ENCODE measurements around the gene FUZ.

The FUZ gene

GRCh38 chr19:49803529-49803856 is 9.6 kb downstream of the FUZ start:
- Histone ChIP-seq H3K36me3 (ENCODE audit: insufficient read depth, insufficient read length, low read length) (peaks cover 83% of the 10 kb centered on the region), H3K9me3 (ENCODE audit: insufficient read depth, low read length) (no peaks in the 10 kb centered on the region), H3K4me3 (ENCODE audit: insufficient read length, low read depth) (no peak overlapping the region), H3K9ac (ENCODE audit: insufficient read length, low read depth) (no peak overlapping the region), H3K4me1 (ENCODE audit: insufficient read depth, insufficient read length) (peaks cover 9% of the 10 kb centered on the region), H3K27me3 (ENCODE audit: insufficient read depth, insufficient read length) (no peaks in the 10 kb centered on the region)
- no peak for DNase-seq (ENCODE audit: low read depth, low spot score)
- TF ChIP-seq YY1 (IDR thresholded peaks at IDR 0.05; ENCODE audit: insufficient read depth, insufficient read length) (no peak), SUZ12 (IDR thresholded peaks at IDR 0.05; ENCODE audit: extremely low read depth, insufficient read depth, insufficient read length) (no peak), ZNF274 (IDR thresholded peaks at IDR 0.05; ENCODE audit: low read depth, low read length) (no peak)

- H3K36me3 ChIP-seq (ENCODE audit: insufficient read depth, insufficient read length, low read length), result peaks cover 84% of the 10 kb centered on the region
- TF ChIP-seq ZNF274 (IDR thresholded peaks at IDR 0.05; ENCODE audit: low read depth, low read length), result no peak
- no peak for TF ChIP-seq YY1 (IDR thresholded peaks at IDR 0.05; ENCODE audit: insufficient read depth, insufficient read length)
- TF ChIP-seq SUZ12 (IDR thresholded peaks at IDR 0.05; ENCODE audit: extremely low read depth, insufficient read depth, insufficient read length), result no peak
Measured at GRCh38 chr19:49802836-49803528, 10.1 kb downstream of the FUZ start.

GRCh38 chr19:49801966-49802661 is 11.0 kb downstream of the FUZ start:
- no peaks in the 10 kb centered on the region for H3K9me3 ChIP-seq (ENCODE audit: insufficient read depth, low read length)
- H3K9ac ChIP-seq (ENCODE audit: insufficient read length, low read depth), result peak overlapping the region; percentile 32
- no peaks in the 10 kb centered on the region for H3K27me3 ChIP-seq (ENCODE audit: insufficient read depth, insufficient read length)
- H3K4me1 ChIP-seq (ENCODE audit: insufficient read depth, insufficient read length), result peaks cover 9% of the 10 kb centered on the region
- TF ChIP-seq ZNF274 (IDR thresholded peaks at IDR 0.05; ENCODE audit: low read depth, low read length), result no peak
- no peak for TF ChIP-seq YY1 (IDR thresholded peaks at IDR 0.05; ENCODE audit: insufficient read depth, insufficient read length)
- DNase-seq (ENCODE audit: low read depth, low spot score), result no peak
- H3K36me3 ChIP-seq (ENCODE audit: insufficient read depth, insufficient read length, low read length), result peaks cover 82% of the 10 kb centered on the region
- no peak overlapping the region for H3K4me3 ChIP-seq (ENCODE audit: insufficient read length, low read depth)

More at GRCh38 chr19:49802836-49803528, 10.1 kb downstream of the FUZ start:
- Histone ChIP-seq H3K4me3 (ENCODE audit: insufficient read length, low read depth) (no peak overlapping the region), H3K9me3 (ENCODE audit: insufficient read depth, low read length) (no peaks in the 10 kb centered on the region), H3K27me3 (ENCODE audit: insufficient read depth, insufficient read length) (no peaks in the 10 kb centered on the region), H3K9ac (ENCODE audit: insufficient read length, low read depth) (peak overlapping the region; percentile 5), H3K4me1 (ENCODE audit: insufficient read depth, insufficient read length) (peaks cover 9% of the 10 kb centered on the region)
- DNase-seq (ENCODE audit: low read depth, low spot score), result no peak

- no peak overlapping the region for H3K4me3 ChIP-seq (ENCODE audit: insufficient read length, low read depth)
- H3K9me3 ChIP-seq (ENCODE audit: insufficient read depth, low read length), result no peaks in the 10 kb centered on the region
- H3K9ac ChIP-seq (ENCODE audit: insufficient read length, low read depth), result peak overlapping the region; percentile 42
- H3K36me3 ChIP-seq (ENCODE audit: insufficient read depth, insufficient read length, low read length), result peaks cover 86% of the 10 kb centered on the region
- no peak for DNase-seq (ENCODE audit: low read depth, low spot score)
- H3K4me1 ChIP-seq (ENCODE audit: insufficient read depth, insufficient read length), result peaks cover 9% of the 10 kb centered on the region
- TF ChIP-seq ZNF274 (IDR thresholded peaks at IDR 0.05; ENCODE audit: low read depth, low read length), result no peak
- no peak for TF ChIP-seq YY1 (IDR thresholded peaks at IDR 0.05; ENCODE audit: insufficient read depth, insufficient read length)
- no peak for TF ChIP-seq SUZ12 (IDR thresholded peaks at IDR 0.05; ENCODE audit: extremely low read depth, insufficient read depth, insufficient read length)
- no peaks in the 10 kb centered on the region for H3K27me3 ChIP-seq (ENCODE audit: insufficient read depth, insufficient read length)
Measured at GRCh38 chr19:49801401-49801888, 11.6 kb downstream of the FUZ start.

- H3K36me3 ChIP-seq (ENCODE audit: insufficient read depth, insufficient read length, low read length), result peaks cover 88% of the 10 kb centered on the region
Measured at GRCh38 chr19:49800771-49801170, 12.3 kb downstream of the FUZ start.

GRCh38 chr19:49799798-49800376 is 13.2 kb downstream of the FUZ start:
- TF ChIP-seq YY1 (IDR thresholded peaks at IDR 0.05; ENCODE audit: insufficient read depth, insufficient read length) (no peak), SUZ12 (IDR thresholded peaks at IDR 0.05; ENCODE audit: extremely low read depth, insufficient read depth, insufficient read length) (no peak)
- H3K36me3 ChIP-seq (ENCODE audit: insufficient read depth, insufficient read length, low read length), result peaks cover 89% of the 10 kb centered on the region
- H3K4me1 ChIP-seq (ENCODE audit: insufficient read depth, insufficient read length), result peaks cover 9% of the 10 kb centered on the region
- H3K9me3 ChIP-seq (ENCODE audit: insufficient read depth, low read length), result no peaks in the 10 kb centered on the region
- H3K27me3 ChIP-seq (ENCODE audit: insufficient read depth, insufficient read length), result no peaks in the 10 kb centered on the region
- H3K4me3 ChIP-seq (ENCODE audit: insufficient read length, low read depth), result no peak overlapping the region
- DNase-seq (ENCODE audit: low read depth, low spot score), result no peak
- no peak overlapping the region for H3K9ac ChIP-seq (ENCODE audit: insufficient read length, low read depth)

More at GRCh38 chr19:49800771-49801170, 12.3 kb downstream of the FUZ start:
- DNase-seq (ENCODE audit: low read depth, low spot score), result no peak
- Histone ChIP-seq H3K4me1 (ENCODE audit: insufficient read depth, insufficient read length) (peaks cover 9% of the 10 kb centered on the region), H3K9me3 (ENCODE audit: insufficient read depth, low read length) (no peaks in the 10 kb centered on the region), H3K27me3 (ENCODE audit: insufficient read depth, insufficient read length) (no peaks in the 10 kb centered on the region), H3K4me3 (ENCODE audit: insufficient read length, low read depth) (no peak overlapping the region), H3K9ac (ENCODE audit: insufficient read length, low read depth) (no peak overlapping the region)
- TF ChIP-seq YY1 (IDR thresholded peaks at IDR 0.05; ENCODE audit: insufficient read depth, insufficient read length) (no peak), SUZ12 (IDR thresholded peaks at IDR 0.05; ENCODE audit: extremely low read depth, insufficient read depth, insufficient read length) (no peak), ZNF274 (IDR thresholded peaks at IDR 0.05; ENCODE audit: low read depth, low read length) (no peak)

- Histone ChIP-seq H3K4me1 (ENCODE audit: insufficient read depth, insufficient read length) (peaks cover 9% of the 10 kb centered on the region), H3K9me3 (ENCODE audit: insufficient read depth, low read length) (no peaks in the 10 kb centered on the region), H3K36me3 (ENCODE audit: insufficient read depth, insufficient read length, low read length) (peaks cover 90% of the 10 kb centered on the region), H3K9ac (ENCODE audit: insufficient read length, low read depth) (no peak overlapping the region), H3K27me3 (ENCODE audit: insufficient read depth, insufficient read length) (no peaks in the 10 kb centered on the region), H3K4me3 (ENCODE audit: insufficient read length, low read depth) (no peak overlapping the region)
- TF ChIP-seq YY1 (IDR thresholded peaks at IDR 0.05; ENCODE audit: insufficient read depth, insufficient read length), result no peak
- no peak for TF ChIP-seq ZNF274 (IDR thresholded peaks at IDR 0.05; ENCODE audit: low read depth, low read length)
- no peak for TF ChIP-seq SUZ12 (IDR thresholded peaks at IDR 0.05; ENCODE audit: extremely low read depth, insufficient read depth, insufficient read length)
- DNase-seq (ENCODE audit: low read depth, low spot score), result no peak
Measured at GRCh38 chr19:49799271-49799797, 13.8 kb downstream of the FUZ start.
